SU-DHL-6 (cell line): ENCODE measurements around the gene IGSF3.
"Not testable (repeated sequence)": the region's sequence is repeated elsewhere in the genome, so short reads cannot be mapped to it uniquely, and the experiment has no call there.

ENCODE experiments used
- H2AFZ ChIP-seq: fragments of 200-600 bp; sonication (generic); 2 replicates; pipeline ENCODE4 v1.6.1; 2014; ENCODE audit warnings: low read depth, mild to moderate bottlenecking, moderate library complexity, mixed read lengths, antibody characterized with exemption, low read length; ENCODE audit not compliant: severe bottlenecking
- H3F3A ChIP-seq: fragments of 200-600 bp; shearing (Covaris generic); 2 replicates; pipeline ENCODE4 v1.6.0; 2016; ENCODE audit warnings: antibody characterized with exemption, mild to moderate bottlenecking; ENCODE audit not compliant: insufficient read depth
- H3K27ac ChIP-seq: fragments of 200-600 bp; sonication (generic); 2 replicates; pipeline ENCODE4 v1.5.1; 2016; ENCODE audit warnings: low read depth, mild to moderate bottlenecking, low read length, moderate library complexity, mixed read lengths
- H3K27me3 ChIP-seq: fragments of 200-600 bp; sonication (generic), shearing (Covaris generic); 2 replicates; pipeline ENCODE4 v1.6.0; 2014; ENCODE audit warnings: mild to moderate bottlenecking, low read length
- H3K36me3 ChIP-seq: fragments of 200-600 bp; sonication (generic); 2 replicates; pipeline ENCODE4 v1.6.1; 2014; ENCODE audit warnings: mild to moderate bottlenecking, low read length, mixed read lengths
- H3K4me2 ChIP-seq: fragments of 300-600, 200-600 bp; shearing (Covaris generic), sonication (generic); 2 replicates; pipeline ENCODE4 v1.6.0; 2014; ENCODE audit warnings: low read length, low read depth, mild to moderate bottlenecking; ENCODE audit not compliant: poor library complexity, severe bottlenecking
- H3K4me3 ChIP-seq: fragments of 200-600 bp; sonication (generic); 2 replicates; pipeline ENCODE4 v1.5.1; 2014; ENCODE audit warnings: antibody characterized with exemption, low read length, mild to moderate bottlenecking, mixed read lengths; ENCODE audit not compliant: insufficient read depth, poor library complexity, severe bottlenecking
- H3K79me2 ChIP-seq: fragments of 200-600 bp; sonication (generic); 2 replicates; pipeline ENCODE4 v1.6.1; 2014; ENCODE audit warnings: mild to moderate bottlenecking, low read length, moderate library complexity; ENCODE audit not compliant: insufficient read depth
- H3K9ac ChIP-seq: fragments of 200-600 bp; sonication (generic); 2 replicates; pipeline ENCODE4 v1.7.0; 2014; ENCODE audit warnings: mild to moderate bottlenecking, low read length
- H3K9me2 ChIP-seq: fragments of 200-600 bp; sonication (generic); replicated peaks from 2 replicates; pipeline ENCODE4 v1.6.1; 2014; ENCODE audit warnings: low read length; ENCODE audit not compliant: insufficient read depth
- H3K9me3 ChIP-seq: fragments of 200-600 bp; sonication (generic); 2 replicates; pipeline ENCODE4 v1.6.1; 2014; ENCODE audit warnings: low read length, mixed read lengths; ENCODE audit not compliant: insufficient read depth
- H4K20me1 ChIP-seq: fragments of 200-600 bp; sonication (generic); 2 replicates; pipeline ENCODE4 v1.6.1; 2014; ENCODE audit warnings: low read depth, mild to moderate bottlenecking, antibody characterized with exemption, low read length, moderate library complexity, mixed read lengths

The IGSF3 gene

GRCh38 chr1:116620392-116620791, 47.1 kb downstream of the IGSF3 start:
- not testable (repeated sequence) for H3K9me2 ChIP-seq, H4K20me1 ChIP-seq, H3K4me2 ChIP-seq, H2AFZ ChIP-seq, H3K36me3 ChIP-seq, H3K9me3 ChIP-seq, H3K27ac ChIP-seq, H3K27me3 ChIP-seq, H3K79me2 ChIP-seq, H3F3A ChIP-seq, H3K4me3 ChIP-seq, H3K9ac ChIP-seq

GRCh38 chr1:116619106-116619505, 48.4 kb downstream of the IGSF3 start:
- not testable (repeated sequence) for H3K27ac ChIP-seq

GRCh38 chr1:116617808-116618207, 49.7 kb downstream of the IGSF3 start:
- not testable (repeated sequence) for H3K27ac ChIP-seq, H2AFZ ChIP-seq, H4K20me1 ChIP-seq, H3K36me3 ChIP-seq, H3K9me3 ChIP-seq, H3K4me3 ChIP-seq, H3K9ac ChIP-seq, H3K4me2 ChIP-seq, H3K27me3 ChIP-seq, H3K9me2 ChIP-seq, H3K79me2 ChIP-seq, H3F3A ChIP-seq

More at GRCh38 chr1:116619106-116619505, 48.4 kb downstream of the IGSF3 start:
- not testable (repeated sequence) for H3F3A ChIP-seq, H3K27me3 ChIP-seq, H3K36me3 ChIP-seq, H3K4me2 ChIP-seq, H3K79me2 ChIP-seq, H3K9me3 ChIP-seq, H3K4me3 ChIP-seq, H3K9me2 ChIP-seq, H2AFZ ChIP-seq, H4K20me1 ChIP-seq, H3K9ac ChIP-seq

GRCh38 chr1:116613825-116614224, 53.7 kb downstream of the IGSF3 start:
- H3K9me2 ChIP-seq, H3K27ac ChIP-seq, H3K9ac ChIP-seq, H2AFZ ChIP-seq, H3K4me3 ChIP-seq, H3K79me2 ChIP-seq, H3K36me3 ChIP-seq, H3K4me2 ChIP-seq, H3K9me3 ChIP-seq, H4K20me1 ChIP-seq, H3F3A ChIP-seq, H3K27me3 ChIP-seq: not testable (repeated sequence)

- H3F3A ChIP-seq, H3K4me2 ChIP-seq, H3K9me2 ChIP-seq, H3K36me3 ChIP-seq, H3K79me2 ChIP-seq, H3K9me3 ChIP-seq, H2AFZ ChIP-seq, H3K4me3 ChIP-seq, H3K27me3 ChIP-seq, H3K27ac ChIP-seq, H4K20me1 ChIP-seq, H3K9ac ChIP-seq: not testable (repeated sequence)
These were observed 57.6 kb downstream of the IGSF3 start for GRCh38 chr1:116609801-116610371.

GRCh38 chr1:116608841-116609240, 58.7 kb downstream of the IGSF3 start:
- not testable (repeated sequence) for H3K9ac ChIP-seq, H3K36me3 ChIP-seq, H4K20me1 ChIP-seq, H3K9me2 ChIP-seq, H3F3A ChIP-seq, H2AFZ ChIP-seq, H3K27ac ChIP-seq, H3K79me2 ChIP-seq, H3K4me3 ChIP-seq, H3K4me2 ChIP-seq, H3K9me3 ChIP-seq, H3K27me3 ChIP-seq

GRCh38 chr1:116608151-116608550, 59.4 kb downstream of the IGSF3 start:
- H3F3A ChIP-seq, H3K9me3 ChIP-seq, H3K4me3 ChIP-seq, H3K27me3 ChIP-seq, H3K9ac ChIP-seq, H3K4me2 ChIP-seq, H3K27ac ChIP-seq, H3K79me2 ChIP-seq, H2AFZ ChIP-seq, H3K9me2 ChIP-seq, H4K20me1 ChIP-seq, H3K36me3 ChIP-seq: not testable (repeated sequence)

GRCh38 chr1:116607463-116607862, 60.1 kb downstream of the IGSF3 start:
- H3K9ac ChIP-seq, H3K9me2 ChIP-seq, H2AFZ ChIP-seq, H3F3A ChIP-seq, H4K20me1 ChIP-seq, H3K36me3 ChIP-seq, H3K79me2 ChIP-seq, H3K4me3 ChIP-seq, H3K4me2 ChIP-seq, H3K9me3 ChIP-seq, H3K27me3 ChIP-seq, H3K27ac ChIP-seq: not testable (repeated sequence)
